ENCODE data around the gene PLSCR2.
"Not testable (repeated sequence)": the region's sequence is repeated elsewhere in the genome, so short reads cannot be mapped to it uniquely, and the experiment has no call there.

The PLSCR2 gene

GRCh38 chr3:146414010-146414409, 55.4 kb downstream of the PLSCR2 start:
- no peak for DNase-seq

GRCh38 chr3:146412711-146413110, 56.6 kb downstream of the PLSCR2 start:
- not testable (repeated sequence) for DNase-seq

GRCh38 chr3:146407956-146408355, 61.4 kb downstream of the PLSCR2 start:
- no peak for DNase-seq

- DNase-seq: no peak
Measured at GRCh38 chr3:146404436-146404835, 64.9 kb downstream of the PLSCR2 start.

GRCh38 chr3:146403792-146404191, 65.6 kb downstream of the PLSCR2 start:
- DNase-seq: no peak

- DNase-seq: peak; percentile 36
Measured at GRCh38 chr3:146396792-146397191, 72.6 kb downstream of the PLSCR2 start.

GRCh38 chr3:146395164-146395563, 74.2 kb downstream of the PLSCR2 start:
- DNase-seq: no peak

GRCh38 chr3:146390957-146391356, 78.4 kb downstream of the PLSCR2 start:
- DNase-seq: no peak

- no peak for DNase-seq
Measured at GRCh38 chr3:146390006-146390772, 79.2 kb downstream of the PLSCR2 start.

GRCh38 chr3:146387566-146387965, 81.8 kb downstream of the PLSCR2 start:
- DNase-seq: no peak

- no peak for DNase-seq
Measured at GRCh38 chr3:146386936-146387335, 82.4 kb downstream of the PLSCR2 start.

GRCh38 chr3:146384786-146385185, 84.6 kb downstream of the PLSCR2 start:
- DNase-seq: no peak

Measured in KG1 (cell line).